Naive thymus-derived CD8-positive, alpha-beta T cell (primary cell): Measurements from ENCODE around the gene MEGF11. TPM values are rescaled to one million over a fixed set of nuclear protein-coding genes. Genes with fewer than 3 reads are reported as not detected.
A peak's percentile ranks its signal among the peaks of the same experiment; 100 is the strongest.

ENCODE experiments used
- ATAC-seq, 2 donors: fragments of 150-1000 bp; cut with Tn5 transposase in 1 of 2; sonication (Bioruptor Pico), chemical (Tn5 transposase) in 1 of 2; 1 replicate in 1 of 2; 2 replicates in 1 of 2; pipeline ENCODE4 v1.10.0; 2021; ENCODE audit warnings: mild to moderate bottlenecking in 2 of 2, moderate library complexity in 2 of 2
- POLR2A ChIA-PET: fragments of 350-600 bp; sonication (Branson Sonifier 250); formaldehyde crosslinking; loops from one replicate; lab custom pipeline; 2021; ENCODE audit warnings: antibody characterized with exemption; lab: Charles Lee
- DNase-seq, 10 donors: peaks; one replicate each; pipeline versions ENCODE4 v3.0.0 to v3.0.0-alpha.2; 2020 to 2022
- H3K27ac Mint-ChIP-seq, 10 donors: one replicate each; pipeline ENCODE4 v1.8.0; 2020 to 2022; ENCODE audit warnings: mild to moderate bottlenecking in 10 of 10, mixed read lengths in 10 of 10, moderate library complexity in 4 of 10, inconsistent platforms in 1 of 10
- H3K27me3 Mint-ChIP-seq, 5 donors: one replicate each; pipeline ENCODE4 v1.8.0; 2021 to 2022; ENCODE audit warnings: mixed read lengths in 5 of 5
- H3K36me3 Mint-ChIP-seq, 3 donors: one replicate each; pipeline ENCODE4 v1.8.0; 2020 to 2022; ENCODE audit warnings: mixed read lengths in 3 of 3, mild to moderate bottlenecking in 2 of 3, inconsistent platforms in 1 of 3
- H3K4me1 Mint-ChIP-seq, 4 donors: one replicate each; pipeline ENCODE4 v1.8.0; 2021 to 2022; ENCODE audit warnings: mixed read lengths in 4 of 4
- H3K4me3 Mint-ChIP-seq, 10 donors: one replicate each; pipeline ENCODE4 v1.8.0; 2020 to 2022; ENCODE audit warnings: mild to moderate bottlenecking in 10 of 10, mixed read lengths in 10 of 10, moderate library complexity in 6 of 10, inconsistent platforms in 1 of 10
- H3K9me3 Mint-ChIP-seq, 9 donors: one replicate each; pipeline ENCODE4 v1.8.0; 2020 to 2022; ENCODE audit warnings: mixed read lengths in 9 of 9, mild to moderate bottlenecking in 3 of 9, inconsistent platforms in 1 of 9, moderate library complexity in 1 of 9
- polyA plus RNA-seq, 3 donors: library from polyadenylated mRNA; unstranded; fragments of 300-500 nt; fragmentation: Illumina TruSeq; gene quantifications; one replicate each; pipeline ENCODE4 v1.2.3, GENCODE V29; 2021
- total RNA-seq, 8 experiments: library from RNA in 2 of 8; stranded (reverse) in 2 of 8; gene quantifications; one replicate each; pipeline ENCODE4 v1.2.3 and lab custom pipeline; 2021 to 2026

The MEGF11 gene
- total and polyA plus RNA-seq, 5 experiments from 2014 or later = not detected

GRCh38 chr15:66094331-66094730 lies 159.2 kb downstream of the MEGF11 start:
- DNase-seq = no peak
- no peaks in the 10 kb centered on the region for H3K9me3 Mint-ChIP-seq

GRCh38 chr15:66092053-66093016 lies 161.2 kb downstream of the MEGF11 start:
- H3K27me3 Mint-ChIP-seq = peaks cover 0 to 9% (median 6%) of the 10 kb centered on the region in 5 donors

More at GRCh38 chr15:66094331-66094730, 159.2 kb downstream of the MEGF11 start:
- Mint-ChIP-seq H3K27me3 (peaks cover 0 to 11% (median 3%) of the 10 kb centered on the region in 5 donors), H3K4me1 (no peaks in the 10 kb centered on the region), H3K27ac (no peak overlapping the region), H3K4me3 (no peak overlapping the region), H3K36me3 (no peaks in the 10 kb centered on the region)
- POLR2A ChIA-PET = no interaction called here
- ATAC-seq = no peak

GRCh38 chr15:66089509-66089908 lies 164.0 kb downstream of the MEGF11 start:
- DNase-seq = no peak
- Mint-ChIP-seq H3K36me3 (peaks cover 0 to 1% (median 1%) of the 10 kb centered on the region in 3 donors), H3K4me3 (no peak overlapping the region), H3K9me3 (peaks cover 0 to 9% (median 2%) of the 10 kb centered on the region in 9 donors), H3K27ac (no peak overlapping the region), H3K27me3 (peaks cover 0 to 13% (median 6%) of the 10 kb centered on the region in 5 donors), H3K4me1 (no peaks in the 10 kb centered on the region)
- no peak for ATAC-seq
- POLR2A ChIA-PET = no interaction called here

More at GRCh38 chr15:66092053-66093016, 161.2 kb downstream of the MEGF11 start:
- H3K4me3 Mint-ChIP-seq = no peak overlapping the region
- no peaks in the 10 kb centered on the region for H3K4me1 Mint-ChIP-seq
- no peak overlapping the region for H3K27ac Mint-ChIP-seq
- H3K9me3 Mint-ChIP-seq = no peaks in the 10 kb centered on the region
- POLR2A ChIA-PET = no interaction called here
- DNase-seq = no peak
- no peak for ATAC-seq
- H3K36me3 Mint-ChIP-seq = no peaks in the 10 kb centered on the region

GRCh38 chr15:66089049-66089448 lies 164.5 kb downstream of the MEGF11 start:
- POLR2A ChIA-PET = no interaction called here

GRCh38 chr15:66085128-66085527 lies 168.4 kb downstream of the MEGF11 start:
- Mint-ChIP-seq H3K4me1 (no peaks in the 10 kb centered on the region), H3K27me3 (peaks cover 4 to 29% (median 6%) of the 10 kb centered on the region in 5 donors), H3K27ac (no peak overlapping the region), H3K4me3 (no peak overlapping the region), H3K36me3 (peaks cover 0 to 8% (median 5%) of the 10 kb centered on the region in 3 donors), H3K9me3 (peaks cover 0 to 15% (median 2%) of the 10 kb centered on the region in 9 donors)
- no peak for ATAC-seq
- no peak for DNase-seq
- POLR2A ChIA-PET = no interaction called here

More at GRCh38 chr15:66089049-66089448, 164.5 kb downstream of the MEGF11 start:
- Mint-ChIP-seq H3K27me3 (peaks cover 0 to 17% (median 5%) of the 10 kb centered on the region in 5 donors), H3K27ac (no peak overlapping the region), H3K36me3 (peaks cover 0 to 6% (median 5%) of the 10 kb centered on the region in 3 donors), H3K4me1 (no peaks in the 10 kb centered on the region), H3K9me3 (peaks cover 0 to 14% (median 2%) of the 10 kb centered on the region in 9 donors), H3K4me3 (no peak overlapping the region)
- DNase-seq = no peak
- ATAC-seq = no peak

- Mint-ChIP-seq H3K36me3 (peaks cover 0 to 8% (median 5%) of the 10 kb centered on the region in 3 donors), H3K4me1 (no peaks in the 10 kb centered on the region), H3K9me3 (peaks cover 0 to 15% (median 2%) of the 10 kb centered on the region in 9 donors), H3K27me3 (peaks cover 4 to 29% (median 6%) of the 10 kb centered on the region in 5 donors), H3K27ac (peak overlapping the region in 1 of 10 donors; percentile 4), H3K4me3 (no peak overlapping the region)
- no peak for DNase-seq
- ATAC-seq = no peak
- POLR2A ChIA-PET = no interaction called here
Observed at GRCh38 chr15:66084704-66085103, 168.8 kb downstream of the MEGF11 start.

- no peak for ATAC-seq
- H3K27ac Mint-ChIP-seq = no peak overlapping the region
- peaks cover 0 to 15% (median 2%) of the 10 kb centered on the region in 9 donors for H3K9me3 Mint-ChIP-seq
- peaks cover 0 to 8% (median 5%) of the 10 kb centered on the region in 3 donors for H3K36me3 Mint-ChIP-seq
- POLR2A ChIA-PET = no interaction called here
- no peak for DNase-seq
- peaks cover 9 to 51% (median 18%) of the 10 kb centered on the region in 5 donors for H3K27me3 Mint-ChIP-seq
- H3K4me1 Mint-ChIP-seq = no peaks in the 10 kb centered on the region
- no peak overlapping the region for H3K4me3 Mint-ChIP-seq
Observed at GRCh38 chr15:66080717-66081398, 172.7 kb downstream of the MEGF11 start.

GRCh38 chr15:66078929-66079275 lies 174.6 kb downstream of the MEGF11 start:
- Mint-ChIP-seq H3K9me3 (peaks cover 0 to 3% (median 0%) of the 10 kb centered on the region in 9 donors), H3K27me3 (peaks cover 9 to 41% (median 16%) of the 10 kb centered on the region in 5 donors), H3K27ac (no peak overlapping the region), H3K36me3 (peaks cover 0 to under 1% (median 0%) of the 10 kb centered on the region in 3 donors), H3K4me1 (no peaks in the 10 kb centered on the region), H3K4me3 (no peak overlapping the region)
- POLR2A ChIA-PET = no interaction called here
- no peak for ATAC-seq
- no peak for DNase-seq

GRCh38 chr15:66078196-66078928 lies 175.2 kb downstream of the MEGF11 start:
- Mint-ChIP-seq H3K36me3 (no peaks in the 10 kb centered on the region), H3K27ac (no peak overlapping the region), H3K4me1 (no peaks in the 10 kb centered on the region), H3K4me3 (no peak overlapping the region), H3K9me3 (no peaks in the 10 kb centered on the region), H3K27me3 (peaks cover 12 to 41% (median 20%) of the 10 kb centered on the region in 5 donors)
- POLR2A ChIA-PET = no interaction called here
- ATAC-seq (no peak), DNase-seq (no peak)

GRCh38 chr15:66077320-66077663 lies 176.3 kb downstream of the MEGF11 start:
- Mint-ChIP-seq H3K4me3 (no peak overlapping the region), H3K36me3 (no peaks in the 10 kb centered on the region)
- ATAC-seq = no peak

GRCh38 chr15:66076591-66077319 lies 176.8 kb downstream of the MEGF11 start:
- Mint-ChIP-seq H3K36me3 (no peaks in the 10 kb centered on the region), H3K27me3 (peaks cover 13 to 38% (median 21%) of the 10 kb centered on the region in 5 donors), H3K4me3 (no peak overlapping the region), H3K27ac (no peak overlapping the region), H3K4me1 (no peaks in the 10 kb centered on the region), H3K9me3 (no peaks in the 10 kb centered on the region)
- POLR2A ChIA-PET = no interaction called here
- no peak for DNase-seq
- ATAC-seq = no peak

More at GRCh38 chr15:66077320-66077663, 176.3 kb downstream of the MEGF11 start:
- POLR2A ChIA-PET = no interaction called here
- H3K4me1 Mint-ChIP-seq = no peaks in the 10 kb centered on the region
- no peaks in the 10 kb centered on the region for H3K9me3 Mint-ChIP-seq
- peaks cover 13 to 34% (median 21%) of the 10 kb centered on the region in 5 donors for H3K27me3 Mint-ChIP-seq
- DNase-seq = no peak
- H3K27ac Mint-ChIP-seq = no peak overlapping the region

GRCh38 chr15:66075947-66076346 lies 177.6 kb downstream of the MEGF11 start:
- DNase-seq (no peak), ATAC-seq (no peak)
- Mint-ChIP-seq H3K36me3 (no peaks in the 10 kb centered on the region), H3K4me1 (no peaks in the 10 kb centered on the region), H3K27ac (no peak overlapping the region), H3K4me3 (no peak overlapping the region), H3K27me3 (peaks cover 13 to 38% (median 21%) of the 10 kb centered on the region in 5 donors), H3K9me3 (no peaks in the 10 kb centered on the region)
- POLR2A ChIA-PET = no interaction called here
